ENCODE data around the gene ICE1.

DNA sequence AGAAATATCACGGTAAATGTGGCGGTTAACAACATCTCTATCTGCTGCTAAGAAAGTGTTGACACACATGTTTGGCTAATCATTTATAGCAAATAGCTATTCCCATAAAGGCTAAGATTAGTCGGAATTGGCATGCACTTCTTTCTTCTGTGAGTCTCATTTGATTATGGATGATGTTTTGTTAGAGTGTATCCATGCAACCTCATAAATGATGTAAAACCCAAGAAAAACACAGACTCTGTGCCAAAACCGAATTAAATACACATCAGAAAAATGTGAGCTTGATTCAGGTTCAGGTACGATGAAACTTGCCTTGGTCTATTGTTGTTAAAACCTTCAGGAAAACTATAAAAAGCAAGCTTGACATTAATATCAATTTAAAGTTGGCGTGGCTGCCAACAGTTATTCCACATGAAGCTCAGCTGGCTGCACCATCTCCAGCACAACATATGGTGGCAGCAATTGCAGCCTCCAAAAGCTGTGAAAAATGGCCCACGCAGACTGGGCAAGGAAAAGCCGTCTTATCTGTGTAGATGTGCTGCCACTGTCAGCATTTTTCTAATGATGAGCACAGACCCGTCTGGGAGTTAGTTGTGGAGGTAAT lies 41.1 kb upstream of the ICE1 start:
- TF ChIP-seq HDGF (IDR thresholded peaks at IDR 0.05; ENCODE audit: borderline replicate concordance): no peak
- TF ChIP-seq, protein P1, sequence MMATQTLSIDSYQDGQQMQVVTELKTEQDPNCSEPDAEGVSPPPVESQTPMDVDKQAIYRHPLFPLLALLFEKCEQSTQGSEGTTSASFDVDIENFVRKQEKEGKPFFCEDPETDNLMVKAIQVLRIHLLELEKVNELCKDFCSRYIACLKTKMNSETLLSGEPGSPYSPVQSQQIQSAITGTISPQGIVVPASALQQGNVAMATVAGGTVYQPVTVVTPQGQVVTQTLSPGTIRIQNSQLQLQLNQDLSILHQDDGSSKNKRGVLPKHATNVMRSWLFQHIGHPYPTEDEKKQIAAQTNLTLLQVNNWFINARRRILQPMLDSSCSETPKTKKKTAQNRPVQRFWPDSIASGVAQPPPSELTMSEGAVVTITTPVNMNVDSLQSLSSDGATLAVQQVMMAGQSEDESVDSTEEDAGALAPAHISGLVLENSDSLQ (IDR thresholded peaks at IDR 0.05): no peak
- TF ChIP-seq BHLHE40 (IDR thresholded peaks at IDR 0.05; ENCODE audit: borderline replicate concordance): no peak
- no peak for TF ChIP-seq ZNF384 (IDR thresholded peaks at IDR 0.05)
- TF ChIP-seq SUZ12 (IDR thresholded peaks at IDR 0.05): no peak
- no peak for TF ChIP-seq ELF4 (IDR thresholded peaks at IDR 0.05)
- TF ChIP-seq ARNT (IDR thresholded peaks at IDR 0.05): no peak
- no peak for TF ChIP-seq FOXK2 (IDR thresholded peaks at IDR 0.05)
- no peak for TF ChIP-seq NFRKB (IDR thresholded peaks at IDR 0.05)

Data from HEK293T (cell line).